CD14-positive monocyte (primary cell): ENCODE results near the gene MRPL41. TPM values are rescaled to one million over a fixed set of nuclear protein-coding genes. Genes with fewer than 3 reads are reported as not detected.

Experiments used
- DNase-seq, 3 donors: peaks; one replicate each; pipeline ENCODE4 v3.0.0-alpha.2; 2011 to 2022
- H2AFZ ChIP-seq: 2 replicates; pipeline ENCODE4 v1.6.0; 2012; ENCODE audit warnings: mild to moderate bottlenecking, low read depth, low read length, inconsistent platforms; ENCODE audit not compliant: insufficient read depth, poor library complexity, severe bottlenecking
- H3K27ac ChIP-seq, 2 donors: 1 replicate in 1 of 2; 2 replicates in 1 of 2; pipeline ENCODE4 v1.5.1; 2012 to 2013; ENCODE audit warnings: low read length in 2 of 2, control low read depth in 1 of 2, inconsistent platforms in 1 of 2, low read depth in 1 of 2, mild to moderate bottlenecking in 1 of 2
- H3K27me3 ChIP-seq, 2 donors: one replicate each; pipeline versions ENCODE4 v1.6.0 to v1.6.1; 2011 to 2013; ENCODE audit warnings: low read length in 2 of 2; ENCODE audit not compliant: control insufficient read depth in 2 of 2, insufficient read depth in 2 of 2
- H3K36me3 ChIP-seq, 2 donors: replicated peaks in 1 of 2; 1 replicate in 1 of 2; 2 replicates in 1 of 2; pipeline versions ENCODE4 v1.5.1 to v1.6.1; 2012 to 2013; ENCODE audit warnings: low read length in 2 of 2, control low read depth in 1 of 2, inconsistent platforms in 1 of 2, mild to moderate bottlenecking in 1 of 2; ENCODE audit not compliant: insufficient read depth in 2 of 2, control insufficient read depth in 1 of 2
- H3K4me1 ChIP-seq, 2 donors: 1 replicate in 1 of 2; 2 replicates in 1 of 2; pipeline versions ENCODE4 v1.5.1 to v1.6.1; 2012 to 2013; ENCODE audit warnings: low read length in 2 of 2, control low read depth in 1 of 2, inconsistent platforms in 1 of 2, mild to moderate bottlenecking in 1 of 2, moderate library complexity in 1 of 2; ENCODE audit not compliant: insufficient read depth in 2 of 2, control insufficient read depth in 1 of 2
- H3K4me2 ChIP-seq: replicated peaks from 2 replicates; pipeline ENCODE3; 2012; ENCODE audit warnings: low read length, moderate library complexity, mild to moderate bottlenecking; ENCODE audit not compliant: poor library complexity, severe bottlenecking; ENCODE audit errors: extremely low read depth
- H3K4me3 ChIP-seq, 3 experiments: fragments of 200-600 bp in 1 of 3; sonication (generic) in 1 of 3; replicated peaks in 1 of 3; 1 replicate in 2 of 3; 2 replicates in 1 of 3; pipeline ENCODE4 v1.5.1; 2011 to 2013; ENCODE audit warnings: low read length in 3 of 3, mild to moderate bottlenecking in 3 of 3, control low read depth in 2 of 3, low read depth in 2 of 3, inconsistent platforms in 1 of 3, moderate library complexity in 1 of 3
- H3K79me2 ChIP-seq: 2 replicates; pipeline ENCODE4 v1.6.0; 2012; ENCODE audit warnings: mild to moderate bottlenecking, control low read depth, inconsistent platforms, low read length, moderate library complexity; ENCODE audit not compliant: insufficient read depth
- H3K9ac ChIP-seq: 2 replicates; pipeline ENCODE4 v1.6.0; 2017; ENCODE audit warnings: low read length, mild to moderate bottlenecking; ENCODE audit not compliant: insufficient read depth, poor library complexity, severe bottlenecking
- H3K9me3 ChIP-seq, 2 donors: replicated peaks in 1 of 2; 1 replicate in 1 of 2; 2 replicates in 1 of 2; pipeline versions ENCODE4 v1.5.1 to v1.6.1; 2012 to 2013; ENCODE audit warnings: low read length in 2 of 2, control low read depth in 1 of 2; ENCODE audit not compliant: control insufficient read depth in 1 of 2, insufficient read depth in 1 of 2
- H4K20me1 ChIP-seq: 2 replicates; pipeline ENCODE4 v1.6.0; 2012; ENCODE audit warnings: mild to moderate bottlenecking, low read length, control low read depth, moderate library complexity; ENCODE audit not compliant: insufficient read depth
- H3K27ac Mint-ChIP-seq, 7 donors: one replicate each; pipeline ENCODE4 v1.8.0; 2020; ENCODE audit warnings: mild to moderate bottlenecking in 7 of 7, mixed read lengths in 7 of 7, moderate library complexity in 6 of 7, inconsistent platforms in 2 of 7
- H3K27me3 Mint-ChIP-seq, 3 donors: one replicate each; pipeline ENCODE4 v1.8.0; 2021 to 2022; ENCODE audit warnings: low read depth in 3 of 3, mild to moderate bottlenecking in 3 of 3, mixed read lengths in 3 of 3, moderate library complexity in 3 of 3, inconsistent platforms in 1 of 3
- H3K36me3 Mint-ChIP-seq, 2 donors: one replicate each; pipeline ENCODE4 v1.8.0; 2020; ENCODE audit warnings: mixed read lengths in 2 of 2, inconsistent platforms in 1 of 2, mild to moderate bottlenecking in 1 of 2
- H3K4me1 Mint-ChIP-seq: one replicate; pipeline ENCODE4 v1.8.0; 2020; ENCODE audit warnings: mild to moderate bottlenecking, mixed read lengths
- H3K4me3 Mint-ChIP-seq, 2 donors: one replicate each; pipeline ENCODE4 v1.8.0; 2020; ENCODE audit warnings: mild to moderate bottlenecking in 2 of 2, mixed read lengths in 2 of 2, moderate library complexity in 1 of 2
- H3K9me3 Mint-ChIP-seq, 7 donors: one replicate each; pipeline ENCODE4 v1.8.0; 2020 to 2022; ENCODE audit warnings: mixed read lengths in 7 of 7, mild to moderate bottlenecking in 6 of 7, moderate library complexity in 6 of 7, inconsistent platforms in 2 of 7
- CTCF ChIP-seq: fragments of 200-600 bp; IDR thresholded peaks from one replicate; pipeline ENCODE4 v1.8.0; 2022; ENCODE audit warnings: antibody characterized with exemption, mild to moderate bottlenecking
- WGBS: methylation state at CpG from one replicate; pipeline ENCODE4 v1.1.5; 2013; ENCODE audit warnings: missing lambda C conversion rate; ENCODE audit not compliant: insufficient coverage; 5-methylcytosine and 5-hydroxymethylcytosine counted together
- intact Hi-C, 2 donors: fragments of 100-400 bp; cut with micrococcal nuclease; formaldehyde crosslinking; loops; one replicate each; pipeline versions ENCODE4 v1.15.0 to v1.15.1; 2023
- polyA plus RNA-seq, 3 donors: library from polyadenylated mRNA; depleted of rRNA in 1 of 3; unstranded in 2 of 3; stranded (reverse) in 1 of 3; fragments of 300-500 nt in 2 of 3; fragments of >200 nt in 1 of 3; fragmentation: Illumina TruSeq in 2 of 3; gene quantifications; 1 replicate in 2 of 3; 2 replicates in 1 of 3; pipeline ENCODE4 v1.2.3, GENCODE V29; 2012 to 2021

The MRPL41 gene
- polyA plus RNA-seq, 3 donors, result 17.3 to 49.4 (median 33.2) TPM

GRCh38 chr9:137538058-137538457, 13.6 kb upstream of the MRPL41 start:
- Histone ChIP-seq H3K79me2 (no peaks in the 10 kb centered on the region), H3K9ac (no peak overlapping the region), H3K36me3 (no peaks in the 10 kb centered on the region), H3K4me3 (no peak overlapping the region), H3K9me3 (no peaks in the 10 kb centered on the region), H2AFZ (no peak overlapping the region), H4K20me1 (no peaks in the 10 kb centered on the region), H3K27ac (no peak overlapping the region), H3K4me1 (no peaks in the 10 kb centered on the region), H3K4me2 (no peak overlapping the region), H3K27me3 (no peaks in the 10 kb centered on the region)
- no peak for DNase-seq
- Mint-ChIP-seq H3K27me3 (peaks cover 0 to 2% (median 0%) of the 10 kb centered on the region in 3 donors), H3K36me3 (no peaks in the 10 kb centered on the region), H3K4me3 (no peak overlapping the region), H3K9me3 (peaks cover 0 to 2% (median 0%) of the 10 kb centered on the region in 7 donors), H3K27ac (no peak overlapping the region), H3K4me1 (peaks cover 18% of the 10 kb centered on the region)
- intact Hi-C loops, result no loop called here
- 98% methylated on average over 16 of the region's 16 CpGs for WGBS
- TF ChIP-seq CTCF, result no peak

GRCh38 chr9:137540536-137540935, 11.1 kb upstream of the MRPL41 start:
- no peaks in the 10 kb centered on the region for H3K79me2 ChIP-seq
- H3K4me1 ChIP-seq, result no peaks in the 10 kb centered on the region
- no peak for TF ChIP-seq CTCF
- no peaks in the 10 kb centered on the region for H3K27me3 ChIP-seq
- intact Hi-C loops, result no loop called here
- peaks cover 0 to 3% (median 2%) of the 10 kb centered on the region in 3 donors for H3K27me3 Mint-ChIP-seq
- H3K9me3 ChIP-seq, result no peaks in the 10 kb centered on the region
- H3K36me3 Mint-ChIP-seq, result no peaks in the 10 kb centered on the region
- no peaks in the 10 kb centered on the region for H4K20me1 ChIP-seq
- no peak overlapping the region for H3K27ac ChIP-seq
- WGBS, result 95% methylated on average over 16 of the region's 18 CpGs
- no peaks in the 10 kb centered on the region for H3K9me3 Mint-ChIP-seq
- H3K4me3 ChIP-seq, result no peak overlapping the region
- no peak overlapping the region for H2AFZ ChIP-seq
- no peaks in the 10 kb centered on the region for H3K36me3 ChIP-seq
- no peak overlapping the region for H3K4me2 ChIP-seq
- H3K4me3 Mint-ChIP-seq, result no peak overlapping the region
- H3K9ac ChIP-seq, result no peak overlapping the region
- H3K4me1 Mint-ChIP-seq, result peaks cover 12% of the 10 kb centered on the region
- H3K27ac Mint-ChIP-seq, result no peak overlapping the region
- no peak for DNase-seq
